Neural cell (in vitro differentiated cells): ENCODE results near the gene TESMIN. TPM values are rescaled to one million over a fixed set of nuclear protein-coding genes. Genes with fewer than 3 reads are reported as not detected.

Source experiments
- H2AFZ ChIP-seq: fragments of 200-600, 300-800 bp; sonication (generic), shearing (Covaris generic); 2 replicates; pipeline ENCODE4 v1.6.0; 2014; ENCODE audit warnings: low read depth, mild to moderate bottlenecking, antibody characterized with exemption, low read length, moderate library complexity
- H3F3A ChIP-seq: fragments of 200-600 bp; shearing (Covaris generic); 2 replicates; pipeline ENCODE4 v1.6.1; 2016; ENCODE audit warnings: mild to moderate bottlenecking, moderate library complexity, mixed read lengths, antibody characterized with exemption, low read length; ENCODE audit not compliant: insufficient read depth, poor library complexity, severe bottlenecking
- H3K27ac ChIP-seq: fragments of 200-600, 300-800 bp; sonication (generic), shearing (Covaris generic); 2 replicates; pipeline ENCODE4 v1.5.1; 2014; ENCODE audit warnings: mild to moderate bottlenecking, low read length, moderate library complexity
- H3K27me3 ChIP-seq: fragments of 300-800, 200-600 bp; sonication (generic), shearing (Covaris generic); 2 replicates; pipeline ENCODE4 v1.6.0; 2014; ENCODE audit warnings: mild to moderate bottlenecking, low read depth, low read length, moderate library complexity; ENCODE audit not compliant: insufficient read depth
- H3K36me3 ChIP-seq: fragments of 300-800, 200-600 bp; sonication (generic), shearing (Covaris generic); 2 replicates; pipeline ENCODE4 v1.5.1; 2014; ENCODE audit warnings: mild to moderate bottlenecking, antibody characterized with exemption, low read length, moderate library complexity; ENCODE audit not compliant: insufficient read depth
- H3K4me2 ChIP-seq: fragments of 300-800, 200-600 bp; sonication (generic), shearing (Covaris generic); 2 replicates; pipeline ENCODE4 v1.6.0; 2014; ENCODE audit warnings: mild to moderate bottlenecking, low read length
- H3K4me3 ChIP-seq: fragments of 300-800, 200-600 bp; sonication (generic), shearing (Covaris generic); 2 replicates; pipeline ENCODE4 v1.5.1; 2014; ENCODE audit warnings: mild to moderate bottlenecking, low read length, moderate library complexity
- H3K79me2 ChIP-seq: fragments of 200-600 bp; shearing (Covaris generic); replicated peaks from 2 replicates; pipeline ENCODE4 v1.6.0; 2014; ENCODE audit warnings: mild to moderate bottlenecking, low read length, moderate library complexity; ENCODE audit not compliant: insufficient read depth
- H3K9ac ChIP-seq: fragments of 300-800, 200-600 bp; sonication (generic), shearing (Covaris generic); 2 replicates; pipeline ENCODE4 v1.6.1; 2016; ENCODE audit warnings: mild to moderate bottlenecking, low read length, mixed read lengths
- H3K9me2 ChIP-seq: fragments of 200-600 bp; shearing (Covaris generic); 2 replicates; pipeline ENCODE4 v1.6.1; 2016; ENCODE audit warnings: mild to moderate bottlenecking, low read length, mixed read lengths; ENCODE audit not compliant: insufficient read depth
- H3K9me3 ChIP-seq: fragments of 200-600, 300-800 bp; sonication (generic), shearing (Covaris generic); 2 replicates; pipeline ENCODE4 v1.6.1; 2016; ENCODE audit warnings: mild to moderate bottlenecking, mixed run types, low read length, moderate library complexity, mixed read lengths
- H4K20me1 ChIP-seq: fragments of 200-600 bp; shearing (Covaris generic); 2 replicates; pipeline ENCODE4 v1.6.1; 2016; ENCODE audit warnings: mild to moderate bottlenecking, mixed run types; ENCODE audit not compliant: insufficient read depth
- CTCF ChIP-seq: fragments of 450-650 bp; IDR thresholded peaks from 2 replicates; pipeline ENCODE4 v1.5.1; 2014; ENCODE audit warnings: antibody characterized with exemption, mild to moderate bottlenecking, moderate library complexity; ENCODE audit not compliant: poor library complexity, severe bottlenecking
- EP300 ChIP-seq: fragments of 450-650 bp; conservative IDR thresholded peaks from 2 replicates; pipeline ENCODE4 v1.6.1; 2014; ENCODE audit warnings: antibody characterized with exemption, mild to moderate bottlenecking, moderate library complexity; ENCODE audit not compliant: poor library complexity, severe bottlenecking
- EZH2 ChIP-seq: fragments of 200-600, 300-800 bp; shearing (Covaris generic), sonication (generic); IDR thresholded peaks from 2 replicates; pipeline ENCODE4 v1.6.1; 2014; ENCODE audit warnings: antibody characterized with exemption, low read length, borderline replicate concordance, mild to moderate bottlenecking; ENCODE audit not compliant: insufficient read depth, poor library complexity, severe bottlenecking
- MXI1 ChIP-seq: fragments of 450-650 bp; conservative IDR thresholded peaks from 2 replicates; pipeline ENCODE4 v1.6.1; 2014; ENCODE audit warnings: antibody characterized with exemption, mild to moderate bottlenecking; ENCODE audit not compliant: poor library complexity, severe bottlenecking
- POLR2AphosphoS5 ChIP-seq: IDR thresholded peaks from 2 replicates; pipeline ENCODE4 v1.6.1; 2012
- RAD21 ChIP-seq: fragments of 450-650 bp; conservative IDR thresholded peaks from 2 replicates; pipeline ENCODE4 v1.6.1; 2014; ENCODE audit warnings: antibody characterized with exemption, mild to moderate bottlenecking, moderate library complexity
- REST ChIP-seq: IDR thresholded peaks from 2 replicates; pipeline ENCODE4 v1.6.1; 2012; ENCODE audit warnings: borderline replicate concordance
- SMC3 ChIP-seq: fragments of 450-650 bp; conservative IDR thresholded peaks from 2 replicates; pipeline ENCODE4 v1.6.1; 2014; ENCODE audit warnings: antibody characterized with exemption, mild to moderate bottlenecking, moderate library complexity; ENCODE audit not compliant: poor library complexity
- TAF1 ChIP-seq: IDR thresholded peaks from 2 replicates; pipeline ENCODE4 v1.6.1; 2012; ENCODE audit warnings: low read depth
- polyA plus RNA-seq: library from polyadenylated mRNA; depleted of rRNA; stranded (reverse); fragments of >200 nt; gene quantifications from 2 replicates; pipeline ENCODE4 v1.2.3, GENCODE V29; 2014

TESMIN gene
- polyA plus RNA-seq, 1 donor from 2014 or later, result not detected

- Histone ChIP-seq H3F3A (no peaks in the 10 kb centered on the region), H3K36me3 (no peaks in the 10 kb centered on the region), H3K4me3 (no peak overlapping the region), H2AFZ (no peak overlapping the region), H3K9ac (no peak overlapping the region), H3K27me3 (peaks cover 3% of the 10 kb centered on the region), H3K79me2 (no peaks in the 10 kb centered on the region), H3K9me2 (no peaks in the 10 kb centered on the region), H4K20me1 (no peaks in the 10 kb centered on the region), H3K9me3 (peaks cover 5% of the 10 kb centered on the region), H3K27ac (no peak overlapping the region), H3K4me2 (no peak overlapping the region)
- TF ChIP-seq REST (no peak), POLR2AphosphoS5 (no peak), CTCF (no peak), SMC3 (no peak), EP300 (no peak), MXI1 (no peak), RAD21 (no peak), EZH2 (no peak), TAF1 (no peak)
Measured at GRCh38 chr11:68695531-68695930, 55.8 kb downstream of the TESMIN start.

- Histone ChIP-seq H3K27me3 (peaks cover 3% of the 10 kb centered on the region), H3K9me2 (no peaks in the 10 kb centered on the region), H3K9ac (no peak overlapping the region), H4K20me1 (no peaks in the 10 kb centered on the region), H3K27ac (no peak overlapping the region), H3K79me2 (no peaks in the 10 kb centered on the region), H2AFZ (no peak overlapping the region), H3K4me3 (no peak overlapping the region), H3K4me2 (no peak overlapping the region), H3F3A (no peaks in the 10 kb centered on the region), H3K36me3 (no peaks in the 10 kb centered on the region), H3K9me3 (peaks cover 5% of the 10 kb centered on the region)
- TF ChIP-seq EP300, result no peak
- no peak for TF ChIP-seq CTCF
- no peak for TF ChIP-seq POLR2AphosphoS5
- TF ChIP-seq EZH2, result no peak
- TF ChIP-seq REST, result no peak
- TF ChIP-seq MXI1, result no peak
- no peak for TF ChIP-seq RAD21
- TF ChIP-seq TAF1, result no peak
- TF ChIP-seq SMC3, result no peak
Measured at GRCh38 chr11:68694431-68695297, 56.7 kb downstream of the TESMIN start.
